ENCODE results near the gene AGPS. TPM values are rescaled to one million over a fixed set of nuclear protein-coding genes. Genes with fewer than 3 reads are reported as not detected.

Gene AGPS
- total and polyA plus RNA-seq, 4 donors = 6.3 to 46.9 (median 18.3) TPM

- no peaks in the 10 kb centered on the region for H3K4me1 ChIP-seq (ENCODE audit: control insufficient read depth in 4 of 4, insufficient read depth in 4 of 4, low read length in 3 of 4)
- no peak for DNase-seq (ENCODE audit: low spot score)
- no peaks in the 10 kb centered on the region for H3K9me3 ChIP-seq (ENCODE audit: control insufficient read depth in 4 of 4, low read length in 3 of 4)
- WGBS = 88% methylated on average over 1 of the region's 1 CpG
- no peak for TF ChIP-seq YY1 (IDR thresholded peaks at IDR 0.05)
- no peak for TF ChIP-seq RAD21 (IDR thresholded peaks at IDR 0.05)
- no peak for TF ChIP-seq HNF4G (IDR thresholded peaks at IDR 0.05)
- no peak for TF ChIP-seq FOXA1 (IDR thresholded peaks at IDR 0.05)
- TF ChIP-seq NR2F2 (IDR thresholded peaks at IDR 0.05) = no peak
- TF ChIP-seq, protein P1, sequence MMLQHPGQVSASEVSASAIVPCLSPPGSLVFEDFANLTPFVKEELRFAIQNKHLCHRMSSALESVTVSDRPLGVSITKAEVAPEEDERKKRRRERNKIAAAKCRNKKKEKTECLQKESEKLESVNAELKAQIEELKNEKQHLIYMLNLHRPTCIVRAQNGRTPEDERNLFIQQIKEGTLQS (IDR thresholded peaks at IDR 0.05) = no peak
- no peak for TF ChIP-seq MAX (IDR thresholded peaks at IDR 0.05)
- TF ChIP-seq FOXA2 (IDR thresholded peaks at IDR 0.05) = no peak
- TF ChIP-seq TAF1 (conservative IDR thresholded peaks at IDR 0.05) = no peak
- no peak for TF ChIP-seq RXRA (IDR thresholded peaks at IDR 0.05)
- no peak for TF ChIP-seq SP1 (IDR thresholded peaks at IDR 0.05)
- no peak for TF ChIP-seq JUND (IDR thresholded peaks at IDR 0.05)
- TF ChIP-seq REST (IDR thresholded peaks at IDR 0.05) = no peak
- TF ChIP-seq, protein P2, sequence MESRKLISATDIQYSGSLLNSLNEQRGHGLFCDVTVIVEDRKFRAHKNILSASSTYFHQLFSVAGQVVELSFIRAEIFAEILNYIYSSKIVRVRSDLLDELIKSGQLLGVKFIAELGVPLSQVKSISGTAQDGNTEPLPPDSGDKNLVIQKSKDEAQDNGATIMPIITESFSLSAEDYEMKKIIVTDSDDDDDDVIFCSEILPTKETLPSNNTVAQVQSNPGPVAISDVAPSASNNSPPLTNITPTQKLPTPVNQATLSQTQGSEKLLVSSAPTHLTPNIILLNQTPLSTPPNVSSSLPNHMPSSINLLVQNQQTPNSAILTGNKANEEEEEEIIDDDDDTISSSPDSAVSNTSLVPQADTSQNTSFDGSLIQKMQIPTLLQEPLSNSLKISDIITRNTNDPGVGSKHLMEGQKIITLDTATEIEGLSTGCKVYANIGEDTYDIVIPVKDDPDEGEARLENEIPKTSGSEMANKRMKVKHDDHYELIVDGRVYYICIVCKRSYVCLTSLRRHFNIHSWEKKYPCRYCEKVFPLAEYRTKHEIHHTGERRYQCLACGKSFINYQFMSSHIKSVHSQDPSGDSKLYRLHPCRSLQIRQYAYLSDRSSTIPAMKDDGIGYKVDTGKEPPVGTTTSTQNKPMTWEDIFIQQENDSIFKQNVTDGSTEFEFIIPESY (IDR thresholded peaks at IDR 0.05) = no peak
- no peak for TF ChIP-seq GABPA (IDR thresholded peaks at IDR 0.05 in 1 of 2, conservative IDR thresholded peaks at IDR 0.05 in 1 of 2)
- TF ChIP-seq HNF4A (conservative IDR thresholded peaks at IDR 0.05) = no peak
- no peak overlapping the region for H3K4me3 ChIP-seq (ENCODE audit: low read depth in 1 of 3, low read length in 3 of 3)
- no peaks in the 10 kb centered on the region for H3K27me3 ChIP-seq (ENCODE audit: control insufficient read depth in 4 of 4, insufficient read depth in 4 of 4, low read length in 3 of 4)
- H3K36me3 ChIP-seq (ENCODE audit: control insufficient read depth in 4 of 4, insufficient read depth in 3 of 4, low read depth in 1 of 4, low read length in 3 of 4) = no peaks in the 10 kb centered on the region
- H3K27ac ChIP-seq (ENCODE audit: low read depth in 1 of 2, low read length in 2 of 2) = no peak overlapping the region
- H3K9ac ChIP-seq (ENCODE audit: low read depth in 1 of 2, low read length in 2 of 2) = no peak overlapping the region
Observed at GRCh38 chr2:177577075-177577474, 184.5 kb downstream of the AGPS start.

GRCh38 chr2:177578454-177578853, 185.9 kb downstream of the AGPS start:
- Histone ChIP-seq H3K27me3 (ENCODE audit: control insufficient read depth in 4 of 4, insufficient read depth in 4 of 4, low read length in 3 of 4) (no peaks in the 10 kb centered on the region), H3K27ac (ENCODE audit: low read depth in 1 of 2, low read length in 2 of 2) (no peak overlapping the region)
- no peak for TF ChIP-seq FOXA1 (IDR thresholded peaks at IDR 0.05)
- no peak for TF ChIP-seq NR2F2 (IDR thresholded peaks at IDR 0.05)
- TF ChIP-seq REST (IDR thresholded peaks at IDR 0.05) = no peak
- no peak for TF ChIP-seq JUND (IDR thresholded peaks at IDR 0.05)
- TF ChIP-seq YY1 (IDR thresholded peaks at IDR 0.05) = no peak
- TF ChIP-seq RXRA (IDR thresholded peaks at IDR 0.05) = no peak
- no peak for TF ChIP-seq HNF4A (conservative IDR thresholded peaks at IDR 0.05)
- no peak for TF ChIP-seq SP1 (IDR thresholded peaks at IDR 0.05)
- TF ChIP-seq, protein P1 (IDR thresholded peaks at IDR 0.05) = no peak
- TF ChIP-seq RAD21 (IDR thresholded peaks at IDR 0.05) = no peak
- no peak for TF ChIP-seq GABPA (IDR thresholded peaks at IDR 0.05 in 1 of 2, conservative IDR thresholded peaks at IDR 0.05 in 1 of 2)
- no peak for TF ChIP-seq EGR1 (IDR thresholded peaks at IDR 0.05; ENCODE audit: low read depth in 2 of 2)
- TF ChIP-seq TAF1 (conservative IDR thresholded peaks at IDR 0.05) = no peak
- TF ChIP-seq CTCF (IDR thresholded peaks at IDR 0.05; ENCODE audit: low read depth, low read length, missing input control) = no peak
- TF ChIP-seq FOXA2 (IDR thresholded peaks at IDR 0.05) = no peak

More at GRCh38 chr2:177578454-177578853, 185.9 kb downstream of the AGPS start:
- H3K36me3 ChIP-seq (ENCODE audit: control insufficient read depth in 4 of 4, insufficient read depth in 3 of 4, low read depth in 1 of 4, low read length in 3 of 4) = no peaks in the 10 kb centered on the region
- H3K4me3 ChIP-seq (ENCODE audit: low read depth in 1 of 3, low read length in 3 of 3) = no peak overlapping the region
- H3K9me3 ChIP-seq (ENCODE audit: control insufficient read depth in 4 of 4, low read length in 3 of 4) = no peaks in the 10 kb centered on the region
- WGBS = 85% methylated on average over 3 of the region's 3 CpGs
- no peaks in the 10 kb centered on the region for H3K4me1 ChIP-seq (ENCODE audit: control insufficient read depth in 4 of 4, insufficient read depth in 4 of 4, low read length in 3 of 4)
- no peak for DNase-seq (ENCODE audit: low spot score)
- no peak overlapping the region for H3K9ac ChIP-seq (ENCODE audit: low read depth in 1 of 2, low read length in 2 of 2)
